HG03342 (cell line): ENCODE data around the gene ISYNA1.
A peak's percentile ranks its signal among the peaks of the same experiment; 100 is the strongest.

Experiments used
- ATAC-seq: cut with Tn5 transposase; IDR thresholded peaks from one replicate; pipeline ENCODE4 v1.9.1; 2021; ENCODE audit warnings: mild to moderate bottlenecking, moderate library complexity; ENCODE audit not compliant: unreplicated experiment

ISYNA1 gene

GRCh38 chr19:18433015-18433691, 4.8 kb downstream of the ISYNA1 start:
- no peak for ATAC-seq

GRCh38 chr19:18432275-18433014, 5.5 kb downstream of the ISYNA1 start:
- no peak for ATAC-seq

- no peak for ATAC-seq
Observed at GRCh38 chr19:18431351-18432197, 6.4 kb downstream of the ISYNA1 start.

- no peak for ATAC-seq
Observed at GRCh38 chr19:18430417-18431144, 7.4 kb downstream of the ISYNA1 start.

GRCh38 chr19:18429717-18430416, 8.1 kb downstream of the ISYNA1 start:
- no peak for ATAC-seq

- ATAC-seq = peak; percentile 54
Observed at GRCh38 chr19:18428787-18429674, 8.9 kb downstream of the ISYNA1 start.

GRCh38 chr19:18428173-18428786, 9.7 kb downstream of the ISYNA1 start:
- no peak for ATAC-seq

- no peak for ATAC-seq
Observed at GRCh38 chr19:18427743-18428113, 10.2 kb downstream of the ISYNA1 start.

- ATAC-seq = no peak
Observed at GRCh38 chr19:18427080-18427742, 10.7 kb downstream of the ISYNA1 start.

GRCh38 chr19:18426416-18426767, 11.5 kb downstream of the ISYNA1 start:
- ATAC-seq = no peak

GRCh38 chr19:18425515-18426415, 12.2 kb downstream of the ISYNA1 start:
- no peak for ATAC-seq

GRCh38 chr19:18424890-18425514, 12.9 kb downstream of the ISYNA1 start:
- ATAC-seq = no peak

GRCh38 chr19:18424122-18424889, 13.6 kb downstream of the ISYNA1 start:
- no peak for ATAC-seq

- ATAC-seq = no peak
Observed at GRCh38 chr19:18423258-18424020, 14.5 kb downstream of the ISYNA1 start.

- ATAC-seq = no peak
Observed at GRCh38 chr19:18422530-18423191, 15.3 kb downstream of the ISYNA1 start.
